GM12892 (cell line): ENCODE results near the gene PATJ.

Source experiments
- POLR2A ChIP-seq: IDR thresholded peaks from 2 replicates; pipeline ENCODE4 v1.6.1; 2011; ENCODE audit warnings: low read depth, low read length, control low read depth
- POLR2AphosphoS5 ChIP-seq: IDR thresholded peaks from 2 replicates; pipeline ENCODE4 v1.6.1; 2011; ENCODE audit warnings: low read depth, low read length, control low read depth
- TAF1 ChIP-seq: IDR thresholded peaks from 2 replicates; pipeline ENCODE4 v1.6.1; 2011; ENCODE audit warnings: low read depth, mild to moderate bottlenecking, control low read depth, low read length, borderline replicate concordance

- TF ChIP-seq POLR2AphosphoS5: no peak
- no peak for TF ChIP-seq POLR2A
- no peak for TF ChIP-seq TAF1
These were observed 443.4 kb downstream of the PATJ start for GRCh38 chr1:62185677-62186076.
